ENCODE data around the gene PSMB3.

The PSMB3 gene

DNA sequence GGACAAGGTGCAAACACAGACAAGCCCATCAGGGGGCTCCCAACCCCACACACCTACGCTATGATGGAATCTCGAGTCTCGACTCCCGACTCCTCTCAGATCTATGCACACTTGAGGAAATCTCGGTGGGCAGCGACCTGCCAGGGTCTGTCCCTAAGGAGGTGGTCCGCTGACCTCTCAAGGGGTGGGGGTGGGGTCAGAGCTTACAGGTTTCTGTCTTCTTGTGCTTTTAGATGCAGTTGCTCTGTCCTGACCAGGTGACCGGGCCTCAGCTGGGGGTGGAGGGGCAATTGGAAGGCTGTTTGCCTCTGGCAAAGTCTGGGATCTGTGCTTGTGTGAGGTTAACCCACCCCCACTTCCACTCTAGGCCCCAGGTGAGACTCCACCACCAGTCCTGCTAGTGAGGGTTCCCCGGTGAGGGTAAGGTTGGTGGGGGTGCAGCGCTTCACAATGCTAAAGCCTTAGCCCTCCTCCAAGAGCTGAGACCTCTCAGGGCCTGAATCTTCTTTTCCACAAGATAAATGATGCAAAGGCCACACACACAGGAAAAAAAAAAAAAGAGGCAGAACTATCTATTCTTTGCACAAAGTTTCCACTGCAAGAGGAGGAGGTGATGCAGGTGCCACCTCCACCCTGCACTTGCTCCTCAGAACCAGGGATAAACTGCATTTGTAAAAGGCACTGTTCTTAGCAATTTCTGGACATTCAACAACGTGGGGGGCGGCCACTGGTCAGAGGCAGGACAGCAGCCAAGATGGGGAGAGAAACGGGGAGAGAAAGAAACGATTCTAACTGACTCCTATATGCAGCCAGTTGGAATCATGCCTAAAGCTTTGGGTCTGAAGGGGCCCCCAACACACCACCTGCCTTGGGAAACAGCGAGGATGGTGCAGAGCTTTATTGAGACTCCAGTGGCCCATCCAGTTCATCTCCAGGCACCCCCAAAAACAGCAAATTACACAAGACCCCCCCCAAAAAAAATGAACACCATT lies 18.3 kb upstream of the PSMB3 start:
- DNase-seq = peak; percentile 10

DNA sequence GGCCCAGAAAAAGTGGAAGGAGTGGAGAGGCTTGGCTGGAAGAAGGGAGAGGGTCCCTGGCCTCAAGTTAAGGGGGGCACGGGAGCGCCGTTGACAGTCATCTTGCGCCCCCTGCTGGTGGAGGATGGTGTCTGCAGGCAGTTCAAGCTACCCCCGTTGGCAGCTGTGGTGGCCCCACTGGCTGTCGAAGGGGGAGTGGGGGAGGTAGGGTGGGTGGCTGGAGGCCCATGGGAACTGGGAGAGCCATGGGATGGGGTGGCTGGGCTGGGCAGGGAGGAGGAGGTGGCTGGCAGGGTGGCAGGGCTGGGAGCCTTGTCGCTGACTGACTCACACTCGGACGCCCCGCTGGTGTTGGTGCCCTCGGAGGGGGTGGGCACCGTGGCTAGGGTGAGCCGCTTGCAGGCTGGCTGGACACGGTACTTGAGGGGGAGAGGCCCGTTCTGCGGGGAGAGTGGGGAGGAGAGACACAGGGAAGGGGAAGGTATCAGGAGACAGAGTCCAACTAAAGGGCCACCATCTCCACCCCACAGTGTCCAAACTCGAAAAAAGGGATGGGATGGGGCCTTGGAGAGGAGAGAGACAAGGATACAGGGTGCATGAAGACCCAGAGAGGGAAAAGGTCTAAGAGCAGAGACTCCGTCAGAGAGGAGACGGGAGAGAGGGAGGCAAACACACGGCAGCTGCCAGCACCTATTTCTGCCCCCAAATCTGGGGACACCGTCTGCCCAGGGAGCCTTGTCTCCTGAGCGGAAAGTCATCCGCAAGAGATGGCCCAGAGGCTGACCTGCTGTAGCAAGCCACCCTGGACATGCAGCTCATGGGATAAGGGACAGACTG lies 17.2 kb upstream of the PSMB3 start:
- DNase-seq = no peak

DNA sequence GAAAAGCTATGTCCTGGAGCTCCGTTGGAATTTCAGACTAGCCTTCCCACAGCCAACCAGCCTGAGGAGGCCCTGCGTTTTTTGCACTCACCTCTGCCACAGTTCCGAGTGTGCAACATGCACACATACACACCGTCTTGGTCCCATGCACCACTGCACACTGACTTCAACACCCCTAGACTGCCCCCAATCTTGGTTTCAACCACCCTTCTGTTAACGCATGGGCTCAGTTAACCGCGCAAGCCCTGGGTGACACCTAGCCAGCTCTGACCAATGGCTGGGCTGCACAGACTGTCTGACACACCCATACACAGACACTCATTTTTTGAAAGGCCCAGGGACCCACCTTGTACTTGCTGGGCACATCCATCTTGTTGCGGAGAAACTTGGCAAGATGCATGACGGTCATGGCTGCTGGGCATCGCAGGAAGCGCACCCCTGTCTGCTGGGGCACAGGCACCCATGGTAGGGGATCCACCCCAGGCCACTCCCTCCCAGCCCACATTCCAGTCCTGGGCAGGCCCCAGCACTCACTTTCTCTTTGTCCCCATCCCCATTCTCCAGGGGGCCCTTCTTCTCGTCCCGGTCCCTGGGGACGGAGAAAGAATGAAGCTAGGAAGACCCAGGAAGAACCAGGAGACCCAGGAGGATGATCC lies 14.4 kb upstream of the PSMB3 start:
- no peak for DNase-seq

- DNase-seq = no peak
Measured at GRCh38 chr17:38738686-38739085, 13.9 kb upstream of the PSMB3 start.

- no peak for DNase-seq
Measured at GRCh38 chr17:38739305-38739704, 13.2 kb upstream of the PSMB3 start.

- DNase-seq = no peak
Measured at GRCh38 chr17:38740044-38740443, 12.5 kb upstream of the PSMB3 start.

DNA sequence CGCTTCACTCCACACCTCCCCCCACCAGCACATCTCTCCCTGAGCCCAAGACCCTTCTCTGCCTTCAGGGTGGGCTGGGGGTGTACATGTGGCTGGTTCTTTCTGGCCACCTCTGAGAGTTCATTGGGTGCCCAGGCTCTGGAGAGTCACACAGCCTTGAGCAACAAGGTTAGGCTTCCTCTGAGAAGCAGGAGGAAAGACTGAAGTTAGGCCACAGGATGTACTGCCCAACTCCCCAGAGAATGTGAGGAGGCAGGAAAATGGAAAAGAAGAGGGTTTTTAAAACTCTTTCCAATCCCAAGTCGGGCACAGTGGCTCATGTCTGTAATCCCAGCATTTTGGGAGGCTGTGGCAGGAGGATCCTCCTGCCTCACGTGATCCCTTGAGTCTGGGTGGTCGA lies 11.7 kb upstream of the PSMB3 start:
- DNase-seq = no peak

GRCh38 chr17:38741461-38741860 lies 11.1 kb upstream of the PSMB3 start:
- no peak for DNase-seq

DNA sequence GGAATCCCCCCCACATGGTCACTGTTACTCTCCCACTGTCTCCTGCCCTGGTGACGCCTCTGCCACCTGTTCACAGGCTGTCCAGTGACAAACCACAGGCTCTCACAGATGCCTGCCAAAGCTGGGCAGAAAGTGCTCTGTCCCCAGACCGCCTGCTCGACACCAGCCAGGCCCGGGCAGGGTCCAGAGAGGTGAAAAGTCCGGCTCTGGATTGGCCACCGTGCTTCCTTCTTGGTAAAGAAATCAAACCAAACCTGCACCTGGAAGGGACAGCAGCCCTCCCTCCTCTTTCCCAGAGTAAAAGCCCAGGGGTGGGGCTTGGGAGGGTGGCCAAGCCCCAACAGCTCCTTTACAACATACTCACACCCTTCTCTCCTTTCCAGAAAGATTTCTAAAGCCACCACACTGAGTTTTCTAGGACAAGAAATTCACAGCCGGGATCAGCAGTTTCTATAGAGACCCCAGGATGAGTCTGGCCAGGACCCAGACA lies 10.6 kb upstream of the PSMB3 start:
- no peak for DNase-seq

DNA sequence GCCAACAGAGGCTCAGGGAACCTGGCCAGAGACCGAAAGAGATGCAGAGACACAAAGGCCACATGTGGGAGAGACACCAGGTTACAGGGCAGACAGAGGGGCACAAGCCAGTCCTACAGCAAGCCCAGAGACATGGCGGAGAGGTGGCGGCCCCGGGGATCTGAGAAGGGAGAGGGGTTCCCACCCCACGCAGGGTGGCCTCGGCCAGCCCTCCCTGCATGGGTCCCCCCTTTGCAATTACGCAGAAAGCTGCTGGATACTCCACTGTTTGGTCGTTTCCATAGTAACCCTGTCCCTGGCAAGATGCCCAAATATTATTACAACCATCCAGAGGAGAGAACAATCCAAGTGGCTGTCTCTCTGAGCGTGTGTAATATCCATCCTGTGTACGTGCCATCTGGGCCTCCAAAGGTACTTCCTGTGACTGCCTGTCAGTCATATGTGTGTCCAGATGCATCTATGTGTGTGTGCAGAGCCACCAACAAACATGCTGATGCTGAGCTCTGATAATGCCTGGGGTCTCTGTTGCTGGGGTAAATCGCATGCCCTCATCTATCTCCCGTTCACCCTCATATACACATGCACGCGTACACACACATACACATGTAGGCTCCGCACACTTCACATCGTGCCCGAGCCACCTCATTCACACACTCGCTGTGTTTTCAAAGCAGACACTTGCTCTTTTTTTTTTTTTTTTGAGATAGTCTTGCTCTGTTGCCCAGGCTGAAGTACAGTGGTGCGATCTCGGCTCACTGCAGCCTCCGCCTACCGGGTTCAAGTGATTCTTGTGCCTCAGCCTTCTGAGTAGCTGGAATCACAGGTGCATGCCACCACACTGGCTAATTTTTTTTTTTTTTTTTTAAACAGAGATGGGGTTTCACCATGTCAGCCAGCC lies 9.9 kb upstream of the PSMB3 start:
- peak; percentile 19 for DNase-seq

GRCh38 chr17:38743556-38744171 lies 8.9 kb upstream of the PSMB3 start:
- DNase-seq = no peak

GRCh38 chr17:38745545-38745944 lies 7.0 kb upstream of the PSMB3 start:
- no peak for DNase-seq

DNA sequence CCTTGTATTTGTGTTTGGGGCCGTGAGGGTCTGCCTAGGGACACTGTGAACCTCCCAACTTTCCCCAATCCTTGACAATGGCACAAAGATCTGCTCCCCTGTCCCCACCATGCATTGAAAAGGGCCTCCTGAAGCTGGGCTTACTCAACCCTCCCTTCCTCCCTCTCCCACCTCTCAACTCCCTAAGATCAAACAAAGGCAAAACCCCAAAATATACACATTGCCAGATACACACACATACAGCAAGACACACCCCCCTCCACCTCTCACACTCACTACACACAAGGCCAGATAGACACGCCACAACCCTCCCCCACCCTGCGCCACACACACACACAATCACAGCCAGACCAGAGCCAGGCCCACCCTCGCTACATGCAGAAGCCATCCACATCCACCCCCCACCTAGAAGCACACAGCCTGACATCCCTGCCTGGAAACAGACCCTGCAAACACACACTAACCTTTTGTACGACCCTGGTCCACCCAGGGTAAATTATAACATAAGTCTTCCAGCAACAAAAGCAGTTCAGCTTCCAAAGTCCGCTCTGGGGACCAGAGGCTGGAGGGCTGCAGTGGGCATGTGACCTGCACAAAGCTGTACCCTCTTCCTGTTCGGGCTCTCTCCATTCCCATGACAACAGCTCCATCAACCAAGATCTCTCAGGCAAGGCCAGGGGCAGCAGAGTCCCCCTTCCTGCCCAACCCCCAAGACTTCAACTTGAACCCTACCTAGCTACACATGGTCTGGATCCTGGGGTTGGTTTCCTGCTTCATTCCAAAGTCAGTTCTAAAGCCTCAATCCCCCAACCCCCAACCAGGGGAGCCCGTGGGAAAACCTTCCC lies 6.3 kb upstream of the PSMB3 start:
- no peak for DNase-seq

GRCh38 chr17:38746849-38747462 lies 5.6 kb upstream of the PSMB3 start:
- no peak for DNase-seq

- no peak for DNase-seq
Measured at GRCh38 chr17:38747463-38748148, 4.9 kb upstream of the PSMB3 start.

DNA sequence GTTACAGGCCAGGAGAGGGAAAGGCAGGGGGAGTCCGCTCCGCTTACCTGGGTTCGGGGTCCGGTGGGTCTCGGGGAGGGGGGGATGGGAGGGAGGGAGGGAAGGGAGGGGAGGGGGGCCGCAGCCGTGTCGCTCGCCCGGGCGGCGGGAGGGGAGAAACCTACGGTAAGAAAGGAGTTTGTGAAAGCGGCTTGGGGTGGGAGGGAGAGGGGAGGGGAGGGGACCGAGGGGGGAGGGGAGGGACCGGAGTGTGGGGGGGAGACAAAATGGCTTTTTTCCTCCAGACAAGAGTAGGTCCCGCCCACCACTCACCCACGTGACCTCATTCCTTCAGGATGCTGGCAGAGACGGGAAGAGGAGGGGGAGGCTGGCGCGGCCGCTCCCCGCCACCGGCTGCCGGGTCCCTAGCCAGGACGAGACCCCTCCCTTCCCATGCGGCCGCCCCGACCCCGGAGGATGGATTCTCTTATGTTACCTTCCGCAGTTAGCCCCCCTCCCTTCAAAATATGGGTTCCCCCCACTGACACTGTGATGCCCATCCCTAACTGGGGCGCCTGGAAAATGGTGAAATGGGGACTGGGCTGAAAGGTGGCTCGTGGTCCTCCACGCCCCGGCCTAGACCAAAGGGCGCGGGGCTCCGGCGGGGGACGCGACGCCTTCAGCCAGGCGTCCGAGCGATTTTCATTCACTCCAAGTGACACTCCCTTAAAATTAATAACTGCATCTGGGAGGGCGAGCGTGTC lies 4.2 kb upstream of the PSMB3 start, which contains the start of gene PCGF2:
TSS of gene PCGF2 (minus strand) at position 188 of the 743 bp plus-strand sequence. CDS start 7,934 bp downstream, outside the sequence.
- DNase-seq = peak; percentile 81

- DNase-seq = no peak
Measured at GRCh38 chr17:38748892-38749222, 3.7 kb upstream of the PSMB3 start.

DNA sequence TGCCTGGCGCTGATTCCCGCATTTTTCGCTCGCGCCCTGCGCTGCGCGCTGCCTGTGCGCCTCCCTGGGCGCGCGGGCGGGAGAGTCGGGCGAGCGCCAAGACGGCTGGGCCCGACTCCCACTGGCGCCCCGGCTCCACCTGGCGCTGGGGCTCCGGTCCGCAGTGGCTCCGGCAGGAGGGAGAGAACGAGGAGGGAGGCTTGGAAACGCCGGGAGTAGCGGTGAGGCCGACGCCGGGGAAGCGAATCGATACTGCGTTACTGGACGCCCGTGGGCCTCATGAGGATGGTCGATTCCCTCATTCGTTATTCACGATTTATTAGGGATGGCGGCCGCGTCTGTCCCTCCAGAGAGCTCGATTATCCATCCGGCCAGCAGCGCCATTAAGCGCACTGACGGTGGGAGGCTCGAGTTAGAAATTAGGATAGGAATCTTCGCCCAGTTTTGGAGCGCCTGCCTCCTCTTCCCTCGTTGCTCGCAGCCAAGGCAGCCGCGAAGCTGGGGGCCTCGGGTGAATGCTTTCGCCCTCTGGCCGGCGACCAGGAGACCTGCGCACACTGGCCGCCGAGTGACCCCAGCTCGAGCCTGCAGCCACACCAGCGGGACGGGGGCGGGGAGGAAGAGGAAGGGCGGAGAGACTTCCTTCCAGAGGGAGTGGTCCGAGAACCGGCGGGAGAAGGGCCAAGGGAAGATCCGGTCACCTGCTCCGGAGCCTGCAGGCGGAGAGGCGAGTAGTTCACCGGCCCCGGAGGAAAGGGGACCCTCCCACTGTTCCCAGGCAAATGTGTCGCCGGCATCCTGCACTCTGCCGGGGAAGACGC lies 3.1 kb upstream of the PSMB3 start:
- DNase-seq = no peak
